HL-60/S4 treated with phorbol 12-myristate 13-acetate at 8.2 ng/mL for 4 days and 3 days (cell line): ENCODE measurements around the gene HS6ST1.

Experiments used
- in situ Hi-C: fragments of 300-500 bp; cut with MboI; formaldehyde crosslinking; loops from 2 replicates; pipeline ENCODE4 v1.15.0; 2022; ENCODE audit warnings: low sequenced_read_pairs

HS6ST1 gene

DNA sequence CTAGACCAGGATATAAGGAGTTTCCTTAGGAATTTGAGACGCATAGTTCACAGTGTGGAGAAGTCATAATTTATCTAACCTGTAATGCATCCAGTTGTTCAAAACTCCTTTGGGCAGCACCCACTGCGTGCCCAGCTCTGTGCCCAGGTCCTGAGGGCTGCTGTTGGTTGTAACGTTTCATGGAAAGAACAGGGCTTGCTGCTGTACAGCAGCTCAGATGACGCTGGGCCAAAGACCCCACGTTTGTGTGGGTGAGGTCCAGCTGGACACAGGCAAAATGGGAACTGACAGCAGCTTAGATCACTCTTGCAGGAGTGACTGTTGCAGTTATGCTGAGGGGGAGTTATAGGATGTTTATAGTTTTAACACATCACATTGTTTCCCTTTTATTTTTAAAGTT is 30.0 kb upstream of the HS6ST1 start:
- in situ Hi-C loops: no loop called here

- in situ Hi-C loops: no loop called here
Observed at GRCh38 chr2:128347701-128348539, 29.3 kb upstream of the HS6ST1 start.

GRCh38 chr2:128347171-128347558 is 28.5 kb upstream of the HS6ST1 start:
- in situ Hi-C loops: no loop called here

DNA sequence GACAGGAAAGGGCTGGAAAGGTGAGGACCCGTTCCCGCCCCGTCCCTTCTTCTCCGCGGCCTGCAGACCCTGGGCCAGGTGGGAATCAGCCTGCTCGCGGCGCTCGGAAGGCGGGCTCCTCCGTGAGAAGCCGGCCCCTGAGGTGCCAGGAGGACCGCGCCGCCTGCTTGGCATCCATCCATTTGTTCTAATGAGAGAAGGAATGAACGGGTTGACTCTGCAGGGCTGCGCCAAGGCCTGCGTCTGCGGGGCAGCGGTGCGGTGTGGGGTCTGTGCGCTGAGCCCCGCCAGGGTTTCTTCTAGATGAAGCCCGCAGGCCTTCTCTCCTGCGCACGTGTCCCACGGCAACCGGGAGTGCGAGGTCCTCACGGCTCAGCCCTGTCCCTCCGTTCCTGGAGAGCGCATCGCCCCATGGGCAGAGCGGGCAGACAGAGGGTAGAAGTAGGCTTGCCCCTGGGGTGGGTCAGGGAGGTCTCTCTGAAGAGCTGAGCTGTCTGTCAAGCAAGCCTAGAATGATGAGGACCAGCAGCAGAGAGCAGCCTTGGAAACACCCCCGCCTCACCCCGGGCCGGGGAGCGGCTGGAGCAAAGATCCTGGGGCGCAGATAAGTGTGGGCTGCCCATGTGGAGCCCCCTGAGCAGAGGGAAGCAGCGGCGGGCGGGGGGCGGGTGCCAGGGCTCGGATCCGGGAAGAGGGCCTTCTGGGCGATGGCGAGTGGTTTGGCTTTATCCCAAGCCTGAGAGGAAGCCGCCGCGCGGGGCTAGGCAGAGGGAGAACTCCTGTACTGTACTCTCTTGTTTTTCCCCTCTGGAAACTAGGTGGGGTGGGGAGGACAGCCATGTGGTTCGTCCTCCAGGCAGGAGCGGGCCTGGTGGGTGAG is 27.9 kb upstream of the HS6ST1 start:
- in situ Hi-C loops: no loop called here

DNA sequence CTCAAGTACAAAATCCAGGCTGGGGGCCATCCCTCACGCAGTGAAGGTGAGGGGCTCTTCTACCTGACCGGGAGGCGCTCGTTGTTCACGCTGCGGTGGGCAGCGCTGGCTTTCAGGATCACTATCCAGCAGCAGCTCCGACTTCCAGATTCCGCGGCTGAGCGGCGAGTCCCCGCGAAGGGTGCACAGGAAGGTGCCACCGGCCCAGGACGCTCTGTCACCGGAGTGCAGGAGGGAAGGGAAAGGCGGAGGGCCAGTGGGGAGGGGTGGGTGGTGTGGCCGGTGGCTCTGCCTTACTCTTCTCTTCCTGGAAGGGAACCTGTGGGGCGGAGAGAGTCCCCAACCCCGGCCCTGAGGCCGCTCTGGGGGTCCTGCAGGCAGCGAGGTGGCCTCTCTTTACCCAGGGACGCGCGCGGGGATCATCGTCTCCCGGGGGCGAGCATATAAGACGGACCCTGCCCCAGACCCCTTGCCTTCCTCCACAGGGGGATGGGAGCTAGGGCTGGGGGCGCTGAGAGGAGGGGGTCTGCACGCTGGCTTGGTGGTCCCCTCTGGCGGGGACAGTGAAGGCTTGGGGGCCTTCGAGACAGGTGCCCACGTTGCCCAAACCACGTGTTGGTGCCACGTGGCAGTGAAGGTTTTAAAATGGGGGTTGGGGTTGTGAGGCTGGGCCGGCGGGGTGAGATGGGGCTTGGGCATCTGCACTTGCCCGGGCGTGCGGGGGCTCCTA is 26.9 kb upstream of the HS6ST1 start:
- in situ Hi-C loops: no loop called here

GRCh38 chr2:128344101-128344500 is 25.4 kb upstream of the HS6ST1 start:
- in situ Hi-C loops: no loop called here

- in situ Hi-C loops: no loop called here
Observed at GRCh38 chr2:128343459-128343858, 24.8 kb upstream of the HS6ST1 start.

DNA sequence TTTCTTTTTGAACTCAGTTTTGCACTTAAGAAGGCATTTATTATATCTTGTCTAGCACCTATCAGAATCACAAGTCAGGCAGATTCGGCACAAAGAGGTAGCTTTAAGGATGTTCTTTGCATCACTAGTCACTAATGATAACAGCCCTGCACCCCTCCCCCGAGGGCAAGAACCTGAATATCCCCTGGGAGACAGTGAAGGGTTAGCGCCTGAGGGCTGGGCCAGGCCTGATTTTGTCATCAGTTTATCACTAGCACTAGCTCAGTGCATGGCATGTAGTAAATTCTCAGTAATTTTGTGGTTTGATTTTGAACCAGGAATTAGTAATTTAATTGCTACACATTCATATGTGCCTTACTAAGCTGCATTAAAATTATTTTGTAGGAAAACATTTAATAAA is 23.9 kb upstream of the HS6ST1 start:
- in situ Hi-C loops: no loop called here

- in situ Hi-C loops: no loop called here
Observed at GRCh38 chr2:128341621-128342020, 23.0 kb upstream of the HS6ST1 start.

DNA sequence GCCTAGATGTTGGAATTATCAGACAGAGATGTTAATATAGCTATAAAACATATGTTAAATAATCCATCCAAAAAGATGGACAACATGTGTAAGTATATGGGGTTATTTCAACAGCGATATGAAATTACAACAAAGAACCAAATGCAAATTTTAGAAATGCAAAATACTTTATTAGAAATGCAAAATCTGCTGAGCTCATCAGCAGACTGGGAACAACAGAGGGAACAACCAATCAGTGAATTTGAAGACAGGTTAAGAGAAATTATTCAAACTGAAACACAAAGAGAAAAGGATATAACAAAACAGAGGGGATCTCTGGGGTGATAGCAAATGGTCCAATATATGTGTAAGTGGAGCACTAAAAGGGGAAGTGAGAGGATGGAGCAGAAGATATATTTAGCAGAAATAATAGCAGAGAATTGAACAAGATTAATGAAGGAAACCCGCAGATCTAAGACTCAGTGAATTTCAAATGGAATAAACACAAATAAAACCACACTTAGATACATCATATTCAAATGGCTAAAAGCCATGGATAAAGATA is 13.5 kb upstream of the HS6ST1 start:
- in situ Hi-C loops: no loop called here

DNA sequence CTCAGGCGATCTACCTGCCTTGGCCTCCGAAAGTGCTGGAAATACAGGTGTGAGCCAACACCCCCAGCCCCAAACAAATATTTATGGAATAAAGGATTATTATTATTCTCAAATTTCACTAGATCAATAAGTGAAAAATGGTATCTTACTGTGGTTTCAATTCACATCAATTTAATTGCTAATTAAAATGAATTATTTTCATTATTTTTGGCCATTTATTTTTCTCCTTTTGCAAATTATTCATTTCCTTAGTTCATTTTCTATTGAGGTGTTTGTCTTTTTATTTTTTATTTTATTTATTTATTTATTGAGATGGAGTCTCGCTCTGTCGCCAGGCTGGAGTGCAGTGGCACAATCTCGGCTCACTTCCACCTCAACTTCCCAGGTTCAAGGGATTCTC is 11.9 kb upstream of the HS6ST1 start:
- in situ Hi-C loops: no loop called here

GRCh38 chr2:128329607-128330006 is 10.9 kb upstream of the HS6ST1 start:
- in situ Hi-C loops: no loop called here

- in situ Hi-C loops: no loop called here
Observed at GRCh38 chr2:128327180-128327964, 8.7 kb upstream of the HS6ST1 start.

- in situ Hi-C loops: no loop called here
Observed at GRCh38 chr2:128326346-128326745, 7.7 kb upstream of the HS6ST1 start.

- in situ Hi-C loops: no loop called here
Observed at GRCh38 chr2:128325611-128326181, 7.0 kb upstream of the HS6ST1 start.

DNA sequence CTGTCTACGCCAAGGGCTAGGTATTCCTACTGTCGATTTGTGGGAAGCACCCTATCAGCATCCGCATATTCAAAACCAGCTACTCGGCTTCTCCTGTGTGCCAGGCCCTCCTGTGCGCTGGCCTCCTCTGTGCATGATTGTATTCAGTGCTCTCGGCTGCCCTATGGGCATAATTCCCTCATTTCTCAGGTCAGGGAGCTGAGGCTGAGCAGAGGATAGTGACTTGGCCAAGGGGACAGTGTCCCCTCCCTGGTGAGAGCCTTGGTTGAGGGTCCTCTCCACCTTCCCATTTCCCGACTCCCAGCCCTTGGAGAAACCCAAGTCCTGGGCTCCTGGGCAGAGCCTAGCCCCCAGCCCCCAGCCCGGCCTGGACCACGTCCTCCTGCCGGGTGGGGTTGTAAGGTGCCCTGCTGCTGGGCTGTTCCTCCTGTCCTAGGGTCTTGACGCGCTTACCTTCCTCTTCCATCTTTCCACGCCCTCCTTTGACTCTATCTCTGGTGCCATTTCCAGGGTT is 6.3 kb upstream of the HS6ST1 start:
- in situ Hi-C loops: no loop called here

GRCh38 chr2:128324008-128324896 is 5.6 kb upstream of the HS6ST1 start:
- in situ Hi-C loops: no loop called here

GRCh38 chr2:128323555-128323931 is 4.9 kb upstream of the HS6ST1 start:
- in situ Hi-C loops: no loop called here
